Measurements from ENCODE around the gene CSNK1G1. TPM values are rescaled to one million over a fixed set of nuclear protein-coding genes. Genes with fewer than 3 reads are reported as not detected.

Gene CSNK1G1
- total RNA-seq, 1 experiment from 2014 or later, result 12.6 TPM

DNA sequence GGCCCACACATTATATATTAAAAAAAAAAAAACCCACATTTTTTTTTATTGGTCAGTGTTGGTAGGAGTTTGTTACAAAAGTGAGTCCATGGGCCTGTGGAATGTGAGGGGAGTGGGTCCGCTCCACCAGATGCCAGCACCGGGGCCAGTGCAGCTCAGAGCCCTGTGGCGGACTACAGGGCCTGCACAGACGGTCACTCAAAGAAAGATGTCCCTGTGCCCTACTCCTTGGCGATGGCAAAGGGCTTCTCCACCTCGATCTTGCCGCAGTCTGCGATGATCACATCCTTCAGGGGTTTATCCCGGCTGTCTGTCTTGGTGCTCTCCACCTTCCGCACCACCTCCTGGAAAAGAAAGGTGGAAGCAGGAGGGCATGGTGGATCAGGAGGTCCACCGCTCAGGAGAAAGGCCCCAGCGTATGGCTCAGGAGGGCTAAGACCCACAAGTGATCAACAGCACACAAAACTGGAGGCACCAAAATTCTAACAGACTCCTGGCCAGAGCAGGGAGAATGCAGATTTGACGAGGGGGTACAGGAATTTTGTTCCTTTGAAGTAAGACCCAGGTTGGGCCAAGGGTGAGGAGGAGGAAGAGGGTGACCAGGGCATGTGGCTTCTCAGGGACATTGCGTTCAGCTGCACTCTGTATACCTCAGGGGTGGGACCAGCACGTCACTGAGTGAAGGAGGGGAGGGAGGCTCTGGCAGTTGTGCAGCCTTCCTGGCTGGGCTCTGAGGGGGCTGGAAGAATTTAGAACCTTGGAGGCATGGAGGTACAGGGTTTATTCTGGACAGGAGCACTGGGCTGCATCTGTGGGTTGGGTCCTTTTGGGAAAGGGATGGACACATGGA is 199.9 kb downstream of the CSNK1G1 start:
- DNase-seq (ENCODE audit: low spot score), result no peak

DNA sequence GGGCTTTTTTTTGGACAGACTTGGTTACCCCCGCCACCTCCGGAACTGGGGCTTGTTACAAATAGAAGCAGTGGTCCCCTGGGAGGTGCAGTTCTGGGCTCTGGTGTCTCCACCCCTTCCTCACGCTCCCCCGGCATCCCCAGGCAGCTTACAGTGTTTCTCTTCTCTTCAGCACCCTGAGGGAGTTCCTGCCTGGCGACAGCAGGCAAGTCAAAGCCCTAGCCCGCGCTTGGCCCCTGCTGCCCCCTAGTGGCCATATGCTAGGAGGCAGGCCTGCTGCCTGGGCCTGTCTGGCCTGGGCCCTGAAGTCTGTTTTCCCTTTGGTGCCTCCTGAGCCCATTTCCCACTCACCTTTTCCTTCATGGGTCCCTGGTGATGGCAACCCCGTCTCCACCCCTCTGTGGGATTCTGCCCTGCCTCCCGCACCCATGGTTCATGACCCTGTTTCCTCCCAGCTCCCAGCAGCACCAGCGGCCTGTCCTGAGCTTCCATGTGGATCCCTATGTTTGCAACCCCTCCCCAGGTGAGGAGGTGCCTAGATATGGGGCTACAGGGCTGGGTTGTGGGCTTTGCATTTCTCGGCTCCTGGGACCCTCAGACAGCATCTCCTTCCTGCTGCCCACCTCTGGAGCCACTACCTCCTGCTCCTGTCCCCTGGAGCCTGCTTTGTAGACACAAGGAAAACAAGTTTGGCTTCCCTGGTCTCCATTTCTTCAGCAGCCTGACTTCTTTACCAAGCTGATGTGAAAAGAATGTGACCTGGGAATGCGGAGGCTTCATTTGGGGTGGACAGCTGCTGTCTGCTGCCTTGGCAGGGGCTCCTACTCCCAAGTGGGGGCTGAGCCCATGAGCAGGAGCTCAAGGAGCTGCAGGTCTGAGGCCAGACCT is 202.2 kb downstream of the CSNK1G1 start:
- DNase-seq (ENCODE audit: low spot score), result peak; percentile 96

DNA sequence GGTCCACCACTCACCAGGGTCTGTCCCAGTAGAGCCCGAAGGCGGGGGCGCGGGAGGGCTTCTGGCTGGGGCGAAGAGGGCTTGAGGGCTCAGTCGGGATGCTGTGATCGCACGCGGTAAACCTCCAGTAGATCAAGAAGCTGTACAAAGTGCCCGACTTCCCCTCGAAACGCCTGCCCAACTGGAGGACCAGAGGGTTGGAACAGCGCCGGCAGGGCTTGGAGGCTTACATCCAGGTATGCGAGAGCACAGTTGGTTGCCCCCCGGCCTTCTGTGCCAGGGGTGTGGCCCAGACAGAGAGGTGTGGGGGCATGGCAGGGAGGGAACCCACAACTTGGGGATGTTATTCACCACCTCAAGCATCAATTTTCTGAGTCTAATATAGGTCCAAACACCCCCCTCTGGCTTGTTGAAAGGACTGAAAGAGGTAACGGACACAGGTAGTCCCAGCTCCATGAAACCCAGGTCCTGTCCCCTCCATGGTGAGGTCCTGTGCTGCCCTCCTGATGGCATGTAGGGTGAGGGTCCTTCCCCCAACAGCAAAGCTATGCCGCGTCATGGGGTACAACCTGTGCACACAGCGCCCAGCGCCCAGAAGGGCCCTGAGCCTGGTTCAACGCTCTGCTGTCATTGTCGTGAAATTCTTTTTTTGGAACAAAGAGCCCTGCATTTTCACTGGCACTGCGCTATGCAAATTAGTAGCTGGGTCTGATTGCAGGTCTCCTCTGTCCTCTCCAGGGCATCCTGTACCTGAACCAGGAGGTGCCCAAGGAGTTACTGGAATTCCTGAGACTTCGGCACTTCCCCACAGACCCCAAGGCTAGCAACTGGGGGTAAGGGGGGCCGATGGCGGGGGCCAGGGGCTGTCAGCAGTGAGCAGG is 203.2 kb downstream of the CSNK1G1 start:
- no peak for DNase-seq (ENCODE audit: low spot score)

DNA sequence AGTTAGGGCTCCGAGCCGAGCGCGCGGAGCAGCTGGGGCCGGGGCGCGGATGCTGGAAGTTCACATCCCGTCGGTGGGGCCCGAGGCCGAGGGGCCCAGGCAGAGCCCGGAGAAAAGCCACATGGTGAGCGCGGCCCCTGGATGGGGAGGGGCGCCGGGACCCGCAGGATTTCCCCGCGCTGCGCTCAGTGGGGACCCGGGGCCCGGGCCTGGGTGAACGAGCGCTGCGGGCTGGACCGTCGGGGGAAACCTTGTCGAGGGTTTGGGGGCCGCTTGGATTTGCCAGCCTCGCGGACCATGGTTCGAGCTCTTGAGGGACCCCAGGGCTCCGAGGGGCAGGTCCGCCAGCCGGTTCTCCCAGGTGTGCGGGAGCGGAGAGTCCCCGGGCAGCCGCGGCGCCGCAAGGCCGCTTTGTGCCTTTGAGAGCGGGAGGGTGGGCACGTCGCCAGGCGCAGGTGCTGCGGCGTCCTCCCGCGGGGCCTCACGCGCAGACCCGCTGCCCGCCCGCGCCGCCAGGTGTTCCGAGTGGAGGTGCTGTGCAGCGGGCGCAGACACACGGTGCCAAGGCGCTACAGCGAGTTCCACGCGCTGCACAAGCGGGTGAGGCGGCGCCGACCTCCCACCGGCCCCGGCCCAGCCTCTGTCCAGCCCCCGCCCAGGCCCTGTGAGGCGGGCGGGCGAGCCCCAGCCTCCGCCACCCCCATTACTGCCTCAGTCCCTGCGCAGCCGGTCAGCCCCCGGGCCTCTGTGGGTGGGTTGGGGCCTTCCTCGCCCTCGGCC is 204.1 kb downstream of the CSNK1G1 start, which contains the start of gene SNX22:
TSS of gene SNX22 (plus strand) at position 5 of the 780 bp plus-strand sequence. CDS start at position 50, 45 bp downstream.
- no peak for DNase-seq (ENCODE audit: low spot score)

DNA sequence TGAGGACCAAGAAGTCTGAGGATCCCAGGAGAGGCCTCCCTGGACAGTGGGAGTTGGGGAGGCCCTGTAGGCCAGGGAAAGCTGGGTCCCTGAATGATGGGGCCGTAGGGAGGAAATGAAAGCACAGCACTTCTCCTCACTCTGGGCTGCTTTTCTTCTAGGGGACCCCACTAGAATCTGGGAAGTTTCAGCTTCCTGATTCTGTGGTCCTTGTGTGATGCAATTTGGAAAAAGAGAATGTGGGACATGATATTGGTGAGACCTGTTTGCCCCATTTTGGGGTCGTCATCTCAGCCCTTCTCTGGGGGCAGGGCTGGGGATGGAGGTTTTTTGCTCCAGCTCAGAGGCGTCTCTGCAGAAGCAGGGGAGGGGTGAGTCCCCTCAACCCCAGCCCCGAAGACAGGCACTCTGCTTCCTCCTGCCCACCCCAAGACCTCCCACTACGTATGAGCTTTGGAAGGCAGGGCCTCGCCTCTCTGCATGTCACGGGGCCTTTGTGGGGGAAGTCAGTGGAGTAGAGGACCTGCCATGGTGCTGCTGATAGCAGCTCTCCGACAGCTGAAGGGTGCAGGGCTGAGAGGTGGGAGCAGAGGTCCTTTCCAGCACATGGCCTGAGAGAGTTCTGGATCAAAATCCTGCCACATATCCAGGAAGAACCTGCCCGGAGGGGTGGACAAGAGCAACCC is 205.9 kb downstream of the CSNK1G1 start:
- no peak for DNase-seq (ENCODE audit: low spot score)

DNA sequence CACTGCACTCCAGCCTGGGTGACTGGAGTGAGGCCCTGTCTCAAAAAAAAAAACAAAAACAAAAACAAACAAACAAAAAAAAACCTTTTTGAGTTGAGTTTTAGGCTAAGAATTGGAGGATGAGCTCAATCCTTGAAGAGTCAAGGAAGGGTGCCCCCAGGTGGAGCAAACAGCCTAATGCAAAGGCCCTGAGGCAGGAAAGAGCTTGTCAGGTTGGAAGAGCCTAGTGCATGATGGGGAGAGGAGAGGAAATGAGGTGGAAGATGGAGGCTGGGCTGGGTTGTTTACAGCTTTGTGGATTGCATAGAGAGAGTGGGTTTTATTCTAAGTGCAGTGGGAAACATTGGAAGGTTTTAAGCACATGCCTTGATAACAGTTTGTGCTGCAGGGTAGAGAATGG is 206.5 kb downstream of the CSNK1G1 start:
- DNase-seq (ENCODE audit: low spot score), result peak; percentile 45

DNA sequence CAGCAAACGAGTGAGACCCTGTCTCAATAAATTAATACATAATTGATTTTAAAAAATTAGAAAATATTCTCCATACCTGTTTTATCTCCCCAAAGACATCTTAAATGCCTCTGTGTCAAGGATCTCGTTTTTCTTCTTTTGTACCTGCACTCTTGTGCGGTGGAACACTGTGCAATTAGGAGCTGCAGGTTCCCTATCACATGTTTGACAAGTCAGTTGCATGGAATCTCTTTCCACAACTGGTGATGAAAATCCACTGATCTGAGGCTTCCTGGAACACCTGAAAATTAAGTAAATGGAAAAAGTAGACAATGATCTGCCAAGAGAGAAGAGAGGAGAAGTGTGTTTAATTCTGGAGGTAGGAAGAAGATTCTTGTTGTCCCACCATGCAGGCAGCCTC is 207.4 kb downstream of the CSNK1G1 start:
- DNase-seq (ENCODE audit: low spot score), result no peak

DNA sequence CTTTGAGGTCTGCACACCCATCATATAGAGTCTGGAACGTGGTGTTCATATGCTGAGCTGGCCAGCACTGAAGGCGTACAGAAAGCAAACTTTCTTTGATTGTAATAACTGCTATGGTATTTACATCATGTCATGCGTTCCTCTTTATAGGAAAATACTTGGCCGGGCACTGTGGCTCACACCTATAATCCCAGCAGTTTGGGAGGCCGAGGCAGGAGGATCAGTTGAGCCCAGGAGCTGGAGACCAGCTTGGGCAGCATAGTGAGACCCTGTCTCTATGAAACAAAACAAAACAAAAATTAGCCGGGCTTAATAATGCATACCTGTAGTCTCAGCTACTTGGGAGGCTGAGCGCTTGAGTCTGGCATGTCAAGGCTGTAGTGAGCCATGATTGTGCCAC is 207.8 kb downstream of the CSNK1G1 start:
- no peak for DNase-seq (ENCODE audit: low spot score)

DNA sequence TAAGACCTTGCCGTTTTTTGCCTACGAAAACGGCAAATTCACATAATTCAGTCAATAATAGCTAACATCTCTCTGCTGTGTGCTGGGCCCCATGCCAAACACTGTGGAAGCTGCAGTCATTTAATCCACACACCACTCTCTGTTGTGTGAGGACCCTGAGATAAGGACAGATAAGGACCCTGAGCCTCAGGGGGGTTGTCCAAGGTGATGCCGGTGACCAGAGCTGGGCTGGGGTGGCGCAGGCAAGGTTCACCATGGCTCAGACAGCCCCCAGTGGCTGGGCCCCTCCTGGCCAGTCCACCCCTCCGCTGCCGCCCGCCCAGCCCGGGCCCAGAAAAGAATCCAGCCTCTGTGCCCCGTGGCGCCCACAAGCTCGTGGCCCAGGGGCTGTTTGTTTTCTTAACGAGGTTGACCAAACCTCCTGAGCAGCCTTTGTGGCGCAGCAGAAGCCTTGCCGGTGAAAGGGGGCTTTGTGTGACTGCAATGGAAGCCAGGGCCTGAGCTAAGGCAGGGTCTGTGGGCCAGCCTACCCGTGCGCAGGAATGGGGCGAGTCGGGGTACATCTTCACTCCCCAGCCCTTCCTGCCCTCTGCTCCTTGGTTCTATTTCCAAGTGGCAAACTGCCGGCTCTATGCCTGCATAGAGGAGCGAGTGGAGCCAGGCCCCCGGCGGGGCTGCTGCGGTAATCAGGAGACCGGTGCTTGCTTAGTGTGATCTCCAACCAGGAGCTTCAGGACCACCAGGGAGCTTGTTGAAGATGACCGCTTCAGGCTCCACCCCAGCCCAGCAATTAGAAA is 208.9 kb downstream of the CSNK1G1 start:
- DNase-seq (ENCODE audit: low spot score), result no peak

DNA sequence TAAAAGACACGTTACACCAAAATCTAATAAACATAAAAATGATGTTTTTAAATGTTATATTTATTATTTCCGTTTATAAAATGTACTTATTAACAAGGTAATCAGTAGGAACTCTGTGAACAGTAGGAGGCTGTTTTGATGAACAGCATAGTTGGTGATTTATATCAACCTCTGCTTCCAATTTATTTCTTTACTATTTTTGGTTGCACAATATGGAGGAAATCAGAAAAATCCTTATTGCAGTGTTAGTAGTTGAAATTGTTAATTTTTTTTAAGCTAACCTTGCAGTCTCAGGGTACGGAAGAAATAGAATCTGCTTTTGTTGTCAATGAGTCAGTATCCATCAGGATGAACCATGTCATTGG is 209.5 kb downstream of the CSNK1G1 start:
- no peak for DNase-seq (ENCODE audit: low spot score)

DNA sequence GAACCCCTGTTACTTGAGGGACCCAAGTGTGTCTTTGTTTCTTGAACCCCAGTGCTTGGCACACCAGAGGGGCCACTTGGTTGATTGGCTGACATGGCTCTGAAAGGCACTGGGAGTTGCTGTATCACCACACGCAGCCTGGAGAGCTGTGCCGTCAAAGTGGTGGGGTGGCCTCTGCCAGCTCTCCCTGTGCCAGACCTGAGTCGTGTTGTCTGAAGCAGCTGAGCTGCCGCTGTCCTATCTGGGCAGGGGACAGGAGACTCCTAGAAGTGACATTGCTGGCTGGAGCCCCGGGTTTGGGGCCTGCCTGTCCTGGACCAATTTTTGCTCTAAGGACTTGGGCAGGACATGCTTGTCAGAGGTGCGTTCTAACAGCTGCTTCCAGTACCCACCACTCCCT is 209.9 kb downstream of the CSNK1G1 start:
- no peak for DNase-seq (ENCODE audit: low spot score)

DNA sequence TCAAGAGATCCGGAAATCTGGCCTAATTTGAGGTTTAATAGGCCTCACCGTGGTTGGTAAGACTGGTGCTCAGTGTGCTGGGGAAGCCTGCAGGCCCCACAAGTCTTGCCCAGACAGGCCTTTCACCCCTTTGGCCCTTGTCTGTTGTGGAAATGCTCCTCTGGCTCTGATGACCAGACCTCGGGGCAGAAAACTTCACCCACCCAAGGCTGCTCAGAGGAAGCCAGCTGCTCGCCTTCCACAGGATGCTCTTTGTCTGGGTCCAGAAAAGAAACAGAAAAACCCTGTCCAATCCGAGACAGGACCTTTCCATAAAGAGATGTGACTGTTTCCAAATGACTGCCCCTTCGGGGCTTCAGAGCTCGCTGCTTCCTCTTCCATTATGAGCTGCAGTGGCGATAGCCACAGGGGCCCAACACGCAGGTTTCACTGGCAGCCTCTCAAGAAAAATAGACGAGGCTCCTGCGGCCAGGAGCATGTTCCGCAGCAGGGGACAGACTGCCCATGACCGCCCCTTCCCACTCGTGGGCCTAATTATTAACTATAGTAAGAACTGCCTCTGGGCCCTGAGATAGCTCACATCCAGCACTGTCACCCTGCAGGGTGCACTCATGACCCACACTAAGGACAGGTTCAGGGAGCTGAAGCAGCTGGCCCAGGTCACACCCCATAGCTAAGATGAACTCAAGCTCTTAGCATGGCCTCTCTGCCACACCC is 211.2 kb downstream of the CSNK1G1 start:
- DNase-seq (ENCODE audit: low spot score), result no peak

DNA sequence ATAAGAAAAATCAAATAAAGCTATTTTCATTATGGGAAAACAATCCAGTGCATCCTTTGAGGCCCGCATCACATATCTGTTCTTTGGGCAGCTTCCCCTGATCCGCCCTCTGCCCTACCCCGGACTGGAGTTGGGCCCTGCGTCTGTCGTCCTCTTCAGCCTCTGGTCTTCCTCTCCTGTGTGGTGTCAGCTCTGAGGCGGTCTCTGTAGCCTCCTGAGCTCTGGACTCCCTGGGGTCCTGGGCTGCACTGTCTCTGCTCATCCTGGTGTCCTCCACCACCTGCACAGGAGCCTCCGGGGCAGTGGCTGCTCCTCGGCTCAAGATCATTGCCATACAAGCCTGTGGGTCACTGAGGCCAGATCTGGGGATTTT is 211.8 kb downstream of the CSNK1G1 start:
- DNase-seq (ENCODE audit: low spot score), result no peak

DNA sequence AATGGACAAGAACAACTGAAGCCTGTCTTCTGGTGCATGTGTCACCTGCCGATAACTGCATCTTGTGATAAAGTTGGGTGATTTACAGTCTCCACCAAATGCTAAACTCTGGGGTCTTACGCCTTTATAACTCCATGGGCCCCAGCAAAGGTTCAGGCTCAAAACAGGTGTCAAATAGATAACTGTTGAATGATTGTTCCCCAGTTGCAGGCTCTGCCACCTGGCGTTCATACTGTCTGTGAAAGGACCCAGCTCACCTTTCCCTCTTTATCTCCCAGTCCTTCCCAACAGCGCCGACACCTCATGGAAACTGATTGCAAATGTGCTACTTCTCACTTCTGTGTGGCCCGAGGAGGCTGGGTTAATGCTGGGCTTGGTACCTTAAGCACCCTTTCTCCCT is 212.7 kb downstream of the CSNK1G1 start:
- no peak for DNase-seq (ENCODE audit: low spot score)

DNA sequence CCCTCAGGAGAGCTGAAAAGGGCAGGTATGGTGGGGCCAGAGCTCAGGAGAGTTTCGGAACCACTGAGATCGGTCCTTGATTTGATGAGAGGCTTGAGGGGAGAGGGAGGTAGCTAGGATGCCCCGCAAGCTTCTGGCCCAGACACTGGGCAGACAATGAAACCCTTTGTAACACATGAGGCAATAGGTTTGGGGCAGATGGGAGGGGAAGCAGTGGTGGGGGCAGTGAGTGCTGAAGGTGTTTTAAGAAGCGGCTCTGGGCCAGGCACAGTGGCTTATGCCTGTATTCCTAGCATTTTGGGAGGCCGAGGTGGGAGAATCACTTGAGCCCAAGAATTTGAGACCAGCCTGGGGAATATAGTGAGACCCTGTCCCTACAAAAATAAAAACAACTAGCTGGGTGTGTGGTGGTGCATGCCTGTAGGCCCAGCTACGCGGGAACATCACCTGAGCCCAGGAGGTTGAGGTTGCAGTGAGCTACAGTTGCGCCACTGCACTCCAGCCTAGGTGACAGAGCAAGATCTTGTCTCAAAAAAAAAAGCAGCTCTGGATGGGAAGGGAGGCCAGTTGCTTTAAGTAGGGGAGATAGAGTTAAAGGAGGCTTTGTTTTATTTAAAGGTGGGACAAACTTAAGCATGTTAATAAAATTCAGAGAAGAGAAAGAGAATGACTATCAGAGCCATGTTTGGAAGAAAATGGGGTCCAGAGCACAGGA is 214.0 kb downstream of the CSNK1G1 start:
- no peak for DNase-seq (ENCODE audit: low spot score)

DNA sequence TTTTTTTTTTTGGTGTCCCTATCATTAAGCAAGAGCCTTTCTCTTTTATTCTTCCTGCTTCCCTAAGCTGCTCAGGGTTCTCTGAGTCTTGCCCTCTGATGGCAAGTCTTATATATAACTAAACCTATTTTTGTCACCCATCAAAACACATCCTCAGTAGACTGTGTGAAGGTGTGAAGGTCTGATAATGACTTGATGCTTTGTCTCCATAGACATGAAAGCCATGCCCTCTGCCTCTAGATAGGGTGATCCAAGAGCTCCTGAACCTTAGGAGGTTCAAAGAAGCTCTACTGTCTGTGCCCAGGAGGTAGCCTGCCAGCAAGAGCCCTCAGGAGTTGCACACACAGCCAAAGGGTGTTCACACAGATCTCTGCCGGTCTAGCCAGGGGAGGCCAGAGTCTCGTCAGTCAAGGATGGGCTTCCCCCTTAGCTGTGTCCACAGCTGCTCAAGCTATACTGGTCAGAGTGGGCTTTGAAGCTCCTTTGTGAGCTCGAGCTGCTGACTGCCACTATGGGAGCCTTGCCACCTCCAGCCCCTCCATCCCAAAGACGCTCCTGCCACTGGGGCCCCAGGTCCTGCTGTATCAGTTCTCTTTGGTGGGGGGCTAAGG is 217.5 kb downstream of the CSNK1G1 start:
- DNase-seq (ENCODE audit: low spot score), result no peak

DNA sequence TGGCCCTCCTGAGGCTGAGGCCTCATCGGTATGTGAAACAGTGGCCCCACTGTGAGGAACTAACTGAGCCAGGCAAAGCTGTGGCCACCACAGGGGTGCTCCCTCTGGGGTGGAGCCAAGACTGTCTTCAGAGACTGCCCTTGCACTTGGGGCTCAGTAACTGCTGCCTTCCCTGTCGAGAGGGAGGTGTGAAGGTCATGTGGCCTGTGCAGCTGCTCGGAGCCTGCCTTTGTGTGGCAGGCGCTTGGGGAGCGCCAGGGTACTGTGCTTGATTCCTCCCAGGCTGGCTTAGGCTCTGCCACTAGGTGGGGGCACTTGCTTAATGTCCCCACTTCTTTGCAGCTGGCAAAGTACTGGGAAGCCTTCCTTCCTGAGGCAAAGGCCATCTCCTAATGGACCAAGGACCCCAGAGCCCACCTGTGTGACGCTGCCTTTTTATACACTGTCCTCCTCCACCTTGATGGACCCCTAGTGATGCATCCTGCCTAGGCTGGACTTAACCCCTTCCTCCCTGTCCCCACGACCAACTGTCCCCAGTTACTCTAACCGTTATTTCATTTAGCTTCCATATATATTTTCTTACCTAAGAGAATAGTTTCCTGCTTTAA is 218.6 kb downstream of the CSNK1G1 start:
- no peak for DNase-seq (ENCODE audit: low spot score)
